Muscle layer of colon (tissue), 2 donors: ENCODE data around the gene CHMP4A.
A peak's percentile ranks its signal among the peaks of the same experiment; 100 is the strongest.

Experiments
- H3K27ac ChIP-seq: one replicate; pipeline ENCODE4 v1.7.0; 2013; ENCODE audit warnings: low read depth, mild to moderate bottlenecking, low read length, moderate library complexity
- H3K27me3 ChIP-seq, 2 donors: one replicate each; pipeline ENCODE4 v1.7.0; 2013; ENCODE audit warnings: low read length in 2 of 2, mild to moderate bottlenecking in 2 of 2; ENCODE audit not compliant: insufficient read depth in 2 of 2, control insufficient read depth in 1 of 2
- H3K36me3 ChIP-seq: one replicate; pipeline ENCODE4 v1.7.0; 2013; ENCODE audit warnings: mild to moderate bottlenecking, low read length; ENCODE audit not compliant: insufficient read depth
- H3K4me1 ChIP-seq: one replicate; pipeline ENCODE4 v1.7.0; 2013; ENCODE audit warnings: mild to moderate bottlenecking, low read length; ENCODE audit not compliant: insufficient read depth
- H3K4me3 ChIP-seq, 2 donors: one replicate each; pipeline ENCODE4 v1.7.0; 2013; ENCODE audit warnings: low read length in 2 of 2, low read depth in 1 of 2, mild to moderate bottlenecking in 1 of 2, moderate library complexity in 1 of 2
- H3K9ac ChIP-seq: one replicate; pipeline ENCODE4 v1.7.0; 2013; ENCODE audit warnings: low read length
- H3K9me3 ChIP-seq: one replicate; pipeline ENCODE4 v1.7.0; 2013; ENCODE audit warnings: mild to moderate bottlenecking, low read length
- donor health status: abdominal sarcoma.
- donor health status: Adenocarcinoma of cecum.

The CHMP4A gene

DNA sequence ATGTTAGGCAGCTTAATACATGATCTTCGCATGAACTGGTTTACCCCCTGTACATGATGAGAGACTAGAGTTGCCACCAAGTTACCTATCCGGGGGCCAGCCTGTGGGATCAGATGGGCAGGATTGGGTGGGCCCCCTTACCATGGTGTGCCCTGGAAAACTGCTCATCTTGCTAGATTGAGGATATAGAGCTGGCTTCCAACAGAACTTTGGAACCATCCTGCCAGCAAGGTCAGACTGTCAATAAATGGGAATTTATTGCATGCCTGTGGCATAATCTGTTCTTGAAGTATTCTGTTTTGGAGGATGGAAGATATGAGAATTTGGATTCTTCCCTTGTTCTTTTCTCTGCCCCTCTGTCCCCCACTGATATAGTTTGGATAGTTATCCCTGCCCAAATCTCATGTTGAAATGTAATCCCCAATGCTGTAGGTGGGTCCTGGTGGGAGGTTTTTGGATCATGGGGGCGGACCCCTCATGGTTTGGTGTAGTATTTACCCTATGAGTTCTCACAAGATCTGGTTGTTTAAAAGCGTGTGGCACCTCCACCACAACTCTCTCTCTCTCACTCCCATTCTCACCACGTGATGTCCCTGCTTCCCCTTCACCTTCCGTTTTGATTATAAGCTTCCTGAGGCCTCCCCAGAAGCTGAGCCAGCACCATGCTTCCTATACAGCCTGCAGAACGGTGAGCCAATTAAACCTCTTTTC lies 14.3 kb downstream of the CHMP4A start:
- Histone ChIP-seq H3K4me1 (peaks cover 19% of the 10 kb centered on the region), H3K9me3 (no peaks in the 10 kb centered on the region), H3K27ac (no peak overlapping the region), H3K9ac (no peak overlapping the region), H3K4me3 (no peak overlapping the region), H3K36me3 (no peaks in the 10 kb centered on the region), H3K27me3 (no peaks in the 10 kb centered on the region)

DNA sequence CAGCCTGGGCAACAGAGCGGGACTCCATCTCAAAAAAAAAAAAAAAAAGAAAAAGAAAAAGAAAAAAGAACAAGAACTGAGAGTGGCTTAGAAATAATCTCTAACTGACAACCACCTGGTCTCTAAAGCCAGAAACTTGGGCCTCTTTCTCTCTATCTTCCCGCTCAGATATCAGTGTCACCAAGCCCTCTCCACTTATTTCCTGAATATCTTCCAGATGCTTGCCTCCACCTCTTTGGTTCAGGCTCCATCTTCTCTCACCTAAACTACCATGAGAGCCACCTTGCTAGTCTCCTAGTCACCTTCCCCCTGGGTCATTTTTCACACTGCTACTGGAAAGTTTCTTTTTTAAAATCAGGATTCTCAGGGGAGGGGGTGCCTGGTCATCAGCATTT lies 16.2 kb downstream of the CHMP4A start:
- Histone ChIP-seq H3K4me3 (no peak overlapping the region), H3K4me1 (peaks cover 20% of the 10 kb centered on the region), H3K27me3 (no peaks in the 10 kb centered on the region), H3K36me3 (peaks cover 12% of the 10 kb centered on the region), H3K9ac (no peak overlapping the region), H3K9me3 (no peaks in the 10 kb centered on the region), H3K27ac (no peak overlapping the region)

DNA sequence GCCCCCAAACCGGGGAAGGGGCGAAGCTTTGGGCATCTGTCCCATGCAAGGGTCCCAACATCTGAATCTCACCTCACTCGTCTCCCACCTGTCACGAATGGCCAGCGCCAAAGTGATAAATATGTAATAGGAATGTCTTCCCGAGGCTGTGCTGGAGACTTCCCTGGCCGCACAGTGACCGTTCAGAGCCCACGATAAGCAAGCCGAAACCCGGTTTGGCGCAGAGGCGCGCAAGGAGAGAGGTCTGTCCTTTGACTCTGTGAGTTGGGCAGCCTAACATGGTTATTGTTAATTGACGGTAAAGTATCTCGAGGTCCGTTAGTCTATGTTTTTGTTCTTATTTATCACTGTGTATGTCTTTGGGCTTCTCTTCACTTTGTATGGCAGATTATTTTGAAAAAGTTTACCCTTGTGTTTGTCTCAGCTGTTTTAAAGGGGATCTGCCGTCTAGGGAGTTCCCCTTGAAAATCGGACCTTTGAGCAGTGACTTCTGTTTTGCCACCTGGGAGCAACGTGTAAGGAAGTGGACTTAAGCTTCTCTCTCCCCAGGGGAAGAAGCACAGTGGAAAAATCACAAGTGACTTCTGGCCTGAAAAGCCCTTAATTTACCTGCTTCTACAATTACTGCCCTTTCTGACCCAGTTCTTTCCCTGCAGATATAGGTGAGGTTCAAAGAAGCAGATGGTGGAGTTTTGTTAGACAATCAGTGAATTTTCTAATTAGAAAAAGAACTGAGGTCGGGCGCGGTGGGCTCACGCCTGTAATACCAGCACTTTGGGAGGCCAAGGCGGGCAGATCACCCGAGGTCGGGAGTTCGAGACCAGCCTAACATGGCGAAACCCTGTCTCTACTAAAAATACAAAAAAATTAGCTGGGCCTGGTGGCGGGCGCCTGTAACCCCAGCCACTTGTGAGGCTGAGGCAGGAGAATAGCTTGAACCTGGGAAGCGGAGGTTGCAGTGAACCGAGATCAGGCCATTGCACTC lies 16.9 kb downstream of the CHMP4A start:
- Histone ChIP-seq H3K9ac (peak overlapping the region; percentile 97), H3K27me3 (no peaks in the 10 kb centered on the region), H3K36me3 (peaks cover 16% of the 10 kb centered on the region), H3K9me3 (no peaks in the 10 kb centered on the region), H3K4me1 (peaks cover 20% of the 10 kb centered on the region), H3K27ac (peak overlapping the region; percentile 99), H3K4me3 (peak overlapping the region; percentile 91 to 95)

DNA sequence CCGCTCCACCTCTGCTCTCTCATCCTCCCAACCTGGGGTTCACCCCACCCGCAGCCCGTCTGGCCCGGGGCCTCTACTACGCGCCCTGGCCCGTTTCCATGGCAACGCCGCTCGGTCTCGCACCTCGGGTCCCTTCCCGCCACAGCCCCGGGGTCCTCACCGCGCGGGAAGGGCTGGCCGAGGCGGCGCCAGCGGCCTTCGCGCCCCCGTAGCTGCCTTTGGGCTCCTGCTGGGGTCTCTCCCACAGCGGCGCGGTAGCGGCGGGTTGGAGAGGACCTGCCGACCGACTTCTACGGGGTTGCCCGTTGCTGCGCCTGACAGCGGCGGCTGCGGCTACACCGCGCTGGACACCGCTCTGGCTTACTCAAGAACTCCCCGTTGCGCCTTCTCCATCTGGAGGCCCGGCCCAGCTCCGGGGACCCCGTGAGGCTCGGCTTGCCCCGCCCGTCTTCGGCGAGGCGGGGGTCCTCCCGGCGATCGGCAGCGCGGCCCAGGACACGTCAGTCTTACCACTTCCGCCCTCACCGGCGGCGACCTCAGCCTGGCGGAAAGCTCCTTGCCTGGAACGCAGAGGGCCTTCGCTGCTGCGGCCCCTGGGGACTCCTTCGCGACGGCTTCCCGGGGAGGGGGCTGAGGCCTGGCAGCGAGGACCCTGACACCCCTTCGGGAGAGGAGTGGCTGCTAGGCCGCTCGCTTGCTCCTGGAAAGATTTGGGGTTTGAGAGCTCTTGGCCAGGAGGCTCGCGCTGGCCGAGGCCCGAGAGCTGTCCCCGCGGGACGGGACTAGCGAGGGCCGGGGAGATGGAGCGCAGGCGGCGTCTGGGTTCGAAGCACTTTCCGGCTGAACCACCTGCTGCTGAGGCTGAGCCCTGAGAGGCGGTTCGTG lies 17.9 kb downstream of the CHMP4A start, which contains the start of gene TM9SF1:
TSS of gene TM9SF1 (minus strand) at position 256 of the 885 bp plus-strand sequence. CDS start 422 bp downstream, outside the sequence.
- H3K9me3 ChIP-seq = no peaks in the 10 kb centered on the region
- H3K36me3 ChIP-seq = peaks cover 16% of the 10 kb centered on the region
- H3K4me1 ChIP-seq = peaks cover 20% of the 10 kb centered on the region
- peak within 1 kb of the TSS; percentile 97 for H3K9ac ChIP-seq
- peak within 1 kb of the TSS; percentile 91 to 95 for H3K4me3 ChIP-seq
- no peaks in the 10 kb centered on the region for H3K27me3 ChIP-seq
- H3K27ac ChIP-seq = peak within 1 kb of the TSS; percentile 99

DNA sequence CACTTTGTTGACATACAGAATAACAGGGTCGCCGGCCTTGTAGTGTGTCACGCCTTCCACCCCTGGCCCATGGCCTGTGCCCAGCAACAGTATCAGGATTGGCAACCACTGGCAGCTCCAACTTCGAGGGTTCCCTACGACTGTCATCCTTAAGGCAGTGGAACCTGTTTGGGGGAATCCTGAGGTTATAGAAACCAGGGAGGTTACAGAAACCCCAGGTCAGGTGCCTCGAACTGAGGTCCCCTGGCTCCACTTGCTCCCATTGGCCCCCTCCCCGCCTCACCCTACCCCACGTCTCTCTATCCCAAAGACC lies 18.5 kb downstream of the CHMP4A start:
- H3K9me3 ChIP-seq = no peaks in the 10 kb centered on the region
- H3K36me3 ChIP-seq = peaks cover 16% of the 10 kb centered on the region
- H3K9ac ChIP-seq = peak overlapping the region; percentile 76
- no peaks in the 10 kb centered on the region for H3K27me3 ChIP-seq
- H3K27ac ChIP-seq = peak overlapping the region; percentile 99
- peak overlapping the region; percentile 91 to 95 for H3K4me3 ChIP-seq
- peaks cover 20% of the 10 kb centered on the region for H3K4me1 ChIP-seq

DNA sequence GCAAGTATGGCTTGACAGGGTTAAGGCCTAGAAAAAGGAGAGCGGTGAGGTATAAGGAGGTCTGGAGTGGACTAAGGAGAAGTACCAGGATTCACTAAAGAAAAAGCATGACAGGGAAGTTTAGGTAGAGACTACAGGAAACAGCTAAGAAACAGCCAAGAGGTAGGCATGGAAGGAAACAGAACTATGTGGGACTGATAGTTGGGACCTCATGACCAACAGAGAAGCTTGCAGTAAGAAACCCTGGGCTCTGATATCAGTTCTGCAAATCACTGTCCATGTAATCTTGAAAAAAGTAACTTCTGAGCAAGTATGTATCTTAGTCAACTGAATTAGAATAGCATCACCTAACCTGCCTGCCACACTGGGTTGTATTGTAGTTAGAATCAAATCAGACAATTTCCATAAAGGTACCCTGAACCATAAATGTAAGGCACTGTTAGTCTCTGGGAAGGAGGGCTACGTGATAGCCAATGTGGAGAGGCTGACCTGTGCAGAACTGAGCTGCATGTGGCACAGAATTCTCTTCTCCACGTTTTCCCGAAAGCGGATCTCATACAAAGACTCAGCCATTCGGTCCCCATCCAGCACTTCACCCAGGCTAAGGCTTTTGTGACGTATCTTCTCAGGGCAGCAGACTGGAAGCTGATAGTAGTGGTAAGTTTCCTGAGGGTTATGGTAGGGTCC lies 19.0 kb downstream of the CHMP4A start:
- Histone ChIP-seq H3K4me1 (peaks cover 20% of the 10 kb centered on the region), H3K9me3 (no peaks in the 10 kb centered on the region), H3K36me3 (peaks cover 16% of the 10 kb centered on the region), H3K4me3 (peak overlapping the region; percentile 91 to 95), H3K9ac (peak overlapping the region; percentile 76), H3K27ac (peak overlapping the region; percentile 99), H3K27me3 (no peaks in the 10 kb centered on the region)

DNA sequence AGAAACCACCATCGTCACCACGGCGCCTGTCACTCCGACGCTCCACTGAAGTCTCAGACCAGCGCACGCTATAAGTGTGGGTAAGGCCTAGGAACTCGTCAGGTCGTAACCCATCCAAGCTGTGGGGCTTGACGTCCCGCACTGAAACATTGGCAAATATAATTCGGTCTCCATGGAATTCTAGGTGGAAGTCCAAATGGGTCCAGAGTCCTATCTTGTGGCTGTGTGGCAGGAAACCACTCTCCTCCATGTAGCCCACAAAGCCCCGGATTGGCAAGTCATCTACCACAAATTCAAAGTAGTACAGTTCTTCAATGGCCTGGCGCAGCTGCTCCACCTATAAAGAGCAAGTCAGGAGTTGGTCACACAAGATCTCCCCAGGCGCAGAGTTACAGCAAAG lies 20.4 kb downstream of the CHMP4A start:
- peaks cover 21% of the 10 kb centered on the region for H3K4me1 ChIP-seq
- peaks cover 16% of the 10 kb centered on the region for H3K36me3 ChIP-seq
- no peak overlapping the region for H3K9ac ChIP-seq
- no peak overlapping the region for H3K27ac ChIP-seq
- H3K27me3 ChIP-seq = no peaks in the 10 kb centered on the region
- no peak overlapping the region for H3K4me3 ChIP-seq
- H3K9me3 ChIP-seq = no peaks in the 10 kb centered on the region

DNA sequence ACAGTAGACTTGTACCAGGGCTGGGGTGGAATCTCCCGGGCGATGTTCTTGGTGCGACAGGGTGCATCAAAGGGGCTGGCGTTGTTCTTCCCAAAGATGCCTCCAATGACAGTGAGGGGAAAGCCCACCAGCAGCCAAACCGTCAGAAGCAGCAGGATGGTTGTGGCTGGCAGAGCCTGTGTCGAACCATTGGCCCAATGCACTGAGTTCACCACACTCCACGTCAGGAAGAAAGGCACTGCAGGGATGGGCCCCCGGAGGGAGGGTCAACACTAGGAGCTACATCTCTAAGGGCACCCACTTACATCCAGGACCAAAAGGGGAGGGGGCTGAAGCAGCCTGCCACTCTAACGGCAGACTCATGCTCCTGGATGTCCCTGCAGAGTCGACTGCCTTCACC lies 22.9 kb downstream of the CHMP4A start:
- Histone ChIP-seq H3K9me3 (no peaks in the 10 kb centered on the region), H3K4me3 (no peak overlapping the region), H3K36me3 (peaks cover 32% of the 10 kb centered on the region), H3K27ac (no peak overlapping the region), H3K4me1 (peaks cover 23% of the 10 kb centered on the region), H3K27me3 (no peaks in the 10 kb centered on the region), H3K9ac (no peak overlapping the region)

DNA sequence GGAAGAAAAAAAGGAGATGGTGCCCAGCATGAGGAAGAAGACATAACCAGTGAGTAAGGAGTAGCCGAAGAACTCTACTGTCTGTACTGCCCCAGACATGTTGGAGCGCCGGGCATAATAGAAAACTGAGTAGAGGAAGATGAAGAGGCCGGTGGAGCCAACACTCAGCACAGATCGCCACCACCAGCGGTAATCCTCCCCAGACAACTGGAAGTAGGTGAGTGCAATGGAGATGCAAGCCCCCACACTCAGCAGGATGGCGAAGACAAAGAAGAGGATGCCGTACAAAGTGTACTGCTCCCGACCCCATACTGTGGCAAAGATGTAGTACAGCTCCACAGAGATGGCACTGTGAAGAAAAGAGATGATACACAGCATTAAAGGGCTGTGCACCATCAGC lies 23.8 kb downstream of the CHMP4A start:
- peaks cover 41% of the 10 kb centered on the region for H3K36me3 ChIP-seq
- no peak overlapping the region for H3K27ac ChIP-seq
- H3K9me3 ChIP-seq = no peaks in the 10 kb centered on the region
- no peaks in the 10 kb centered on the region for H3K27me3 ChIP-seq
- H3K4me1 ChIP-seq = peaks cover 18% of the 10 kb centered on the region
- no peak overlapping the region for H3K9ac ChIP-seq
- H3K4me3 ChIP-seq = no peak overlapping the region

DNA sequence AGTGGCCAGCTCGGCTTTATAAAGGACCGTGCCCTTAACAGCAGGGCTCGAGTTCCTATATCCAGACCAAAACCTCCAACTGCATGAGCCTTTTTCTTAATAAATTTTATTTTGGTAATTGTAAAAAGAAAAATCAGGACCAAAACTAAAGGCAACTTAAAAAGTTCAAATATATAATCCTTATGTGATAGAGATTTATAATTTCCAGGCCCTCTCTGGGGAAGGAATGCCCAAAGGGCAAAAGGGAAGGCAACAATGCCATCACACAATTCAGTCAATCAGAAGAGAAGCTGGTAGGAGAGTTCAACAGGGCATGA lies 24.3 kb downstream of the CHMP4A start:
- Histone ChIP-seq H3K9me3 (no peaks in the 10 kb centered on the region), H3K36me3 (peaks cover 46% of the 10 kb centered on the region), H3K4me1 (peaks cover 13% of the 10 kb centered on the region), H3K4me3 (no peak overlapping the region), H3K9ac (no peak overlapping the region), H3K27me3 (no peaks in the 10 kb centered on the region), H3K27ac (peak overlapping the region; percentile 4)
